GM19351 (cell line): ENCODE results near the gene SGCE.
A peak's percentile ranks its signal among the peaks of the same experiment; 100 is the strongest.

Experiments used
- ATAC-seq: cut with Tn5 transposase; IDR thresholded peaks from one replicate; pipeline ENCODE4 v1.9.1; 2021; ENCODE audit warnings: mild to moderate bottlenecking, moderate library complexity; ENCODE audit not compliant: unreplicated experiment

SGCE gene

GRCh38 chr7:94660006-94660405 lies 4.1 kb upstream of the SGCE start:
- ATAC-seq, result no peak

DNA sequence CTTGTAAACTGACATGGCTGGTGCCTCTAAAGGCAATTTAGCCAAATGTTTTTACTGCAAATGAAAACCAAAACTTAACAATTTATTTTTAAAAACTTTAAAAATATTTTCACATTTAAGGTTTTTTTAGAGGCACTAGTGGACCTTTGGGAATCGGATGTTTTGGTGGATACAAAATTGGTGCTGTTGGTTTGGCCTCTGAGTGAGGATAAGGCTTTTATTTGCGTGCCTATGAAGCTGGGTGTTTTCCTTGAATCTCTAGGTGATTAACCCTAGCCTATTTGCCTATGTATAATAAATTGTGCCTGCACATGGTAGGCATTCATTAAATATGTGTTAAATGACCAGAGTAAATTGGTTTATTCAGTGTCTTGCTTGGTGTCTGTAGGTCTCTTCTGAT lies 2.9 kb upstream of the SGCE start:
- no peak for ATAC-seq

DNA sequence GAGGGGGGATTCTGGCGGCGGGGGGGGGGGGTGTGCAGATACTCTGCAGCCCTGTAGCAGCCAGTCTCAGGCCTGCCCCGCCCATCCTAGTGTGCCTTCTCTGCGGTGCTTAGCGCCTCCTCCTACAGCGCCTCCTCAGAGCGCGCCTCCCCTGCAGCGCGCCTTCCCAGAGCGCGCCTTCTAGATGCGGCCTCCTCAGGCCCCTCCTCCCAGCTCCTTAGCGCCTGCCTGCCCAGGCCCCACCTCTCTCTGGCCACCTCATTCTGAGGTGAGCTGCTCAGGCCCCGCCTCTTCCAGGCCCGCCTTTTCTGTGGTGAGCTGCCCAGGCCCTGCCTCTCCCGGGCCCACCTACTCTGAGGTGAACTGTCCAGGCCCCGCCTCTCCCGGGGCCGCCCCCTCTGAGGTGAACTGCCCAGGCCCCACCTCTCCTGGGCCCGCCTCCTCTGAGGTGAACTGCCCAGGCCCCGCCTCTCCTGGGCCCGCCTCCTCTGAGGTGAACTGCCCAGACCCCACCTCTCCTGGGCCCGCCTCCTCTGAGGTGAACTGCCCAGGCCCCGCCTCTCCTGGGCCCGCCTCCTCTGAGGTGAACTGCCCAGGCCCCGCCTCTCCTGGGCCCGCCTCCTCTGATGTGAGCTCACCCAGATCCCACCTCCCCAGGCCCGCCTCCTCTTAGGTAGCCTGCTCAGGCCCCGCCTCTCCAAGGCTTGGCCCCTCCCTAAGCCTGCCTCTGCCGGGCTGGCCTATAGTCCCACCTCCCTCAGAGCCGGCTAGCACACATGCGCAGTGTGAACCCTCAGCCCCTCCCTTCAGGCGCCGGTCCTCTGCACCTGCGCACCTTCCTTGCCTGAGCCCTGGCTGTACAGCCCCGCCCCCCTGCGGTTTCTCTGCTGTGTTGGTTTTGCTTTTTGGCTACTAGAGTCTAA lies 2.1 kb upstream of the SGCE start:
- peak; percentile 75 for ATAC-seq

DNA sequence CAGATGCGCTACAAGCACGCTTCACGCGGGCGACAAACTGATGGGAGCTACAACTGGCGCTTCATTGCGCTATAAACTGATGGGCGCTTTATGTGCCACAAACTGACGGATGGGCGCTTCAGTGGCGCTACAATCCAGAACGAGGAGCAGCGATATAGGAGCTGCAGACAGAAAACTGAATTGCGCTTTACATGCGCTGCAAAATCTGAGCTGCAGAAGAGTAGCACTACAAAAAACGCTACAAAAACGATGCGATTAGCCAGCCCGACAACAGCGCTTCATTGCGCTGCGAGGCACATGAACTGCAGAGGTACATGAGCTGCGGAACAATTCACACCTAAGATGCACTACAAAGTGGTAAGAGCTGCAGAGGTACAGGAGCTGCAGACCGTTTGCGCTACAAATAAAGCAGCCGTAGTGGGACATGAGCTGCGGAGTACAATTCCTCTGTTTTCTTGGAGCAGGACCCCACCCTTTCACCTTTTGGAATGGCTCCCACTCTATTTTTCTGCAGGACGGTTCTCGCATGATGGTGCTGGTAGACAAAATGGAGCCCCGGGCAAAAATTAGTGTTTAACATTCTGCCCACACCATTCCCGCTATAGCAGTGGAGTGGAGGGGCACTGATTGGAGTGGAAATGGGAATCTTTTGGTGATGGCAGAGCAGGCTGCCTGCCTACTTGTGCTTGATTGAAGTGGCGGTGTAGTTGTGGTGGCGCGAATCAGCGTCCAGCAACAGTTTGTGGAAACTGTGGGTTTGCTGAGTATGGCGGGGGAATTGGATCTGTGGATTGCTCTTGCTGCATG lies 1.2 kb upstream of the SGCE start:
- ATAC-seq, result no peak

- no peak for ATAC-seq
These were observed 658 bp upstream of the SGCE start for GRCh38 chr7:94656658-94656924.

DNA sequence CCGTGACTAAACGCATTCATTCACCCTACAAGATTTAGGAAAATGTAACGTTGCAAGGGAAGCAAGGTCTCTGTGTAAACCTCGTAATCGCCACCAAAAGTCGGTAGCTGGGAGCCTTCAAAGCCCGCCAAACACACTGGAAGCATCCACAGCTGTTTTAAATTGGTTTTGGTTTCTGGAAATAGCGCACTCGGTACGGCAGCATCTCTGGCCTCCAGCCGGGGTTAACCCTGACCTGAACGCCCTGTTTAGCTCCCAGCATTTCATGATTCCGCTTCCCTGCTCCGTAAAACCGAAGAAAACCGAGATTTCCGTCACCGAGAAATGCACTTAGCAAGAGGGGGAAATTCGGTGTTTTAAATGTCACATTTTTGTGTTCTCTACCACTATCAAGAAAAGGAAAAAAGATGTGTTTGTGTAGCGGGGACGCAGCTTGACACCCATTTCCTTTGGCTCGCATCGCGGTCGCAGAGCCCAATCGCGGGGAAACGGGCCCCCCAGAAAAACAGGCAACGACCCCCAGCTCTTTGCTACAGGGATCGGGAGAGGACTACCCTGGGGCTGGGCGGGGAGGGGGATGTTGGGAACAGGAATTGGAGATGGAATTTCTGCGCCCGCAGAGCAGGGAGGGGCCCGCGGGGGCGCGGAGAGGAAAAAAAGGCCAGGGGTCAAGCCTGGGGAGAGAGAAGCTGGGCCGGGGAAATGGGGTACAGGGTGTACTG lies 646 bp downstream of the SGCE start:
- ATAC-seq, result no peak

DNA sequence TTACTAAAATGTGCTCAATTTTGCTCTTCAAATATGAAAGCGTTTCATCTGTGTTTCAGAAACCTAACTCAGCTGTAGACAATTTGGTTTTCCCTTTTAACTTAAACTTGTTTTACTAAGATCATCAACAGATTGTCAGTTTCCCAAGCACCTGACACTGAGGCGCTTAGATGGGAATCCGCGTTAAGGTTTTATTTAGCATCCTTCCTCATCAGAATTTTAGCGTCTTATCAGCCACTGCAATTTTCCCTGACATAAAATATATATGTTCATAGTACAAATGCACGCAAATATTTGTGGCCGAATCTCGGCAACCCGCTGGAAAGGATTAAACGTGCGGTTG lies 1.2 kb downstream of the SGCE start:
- no peak for ATAC-seq

GRCh38 chr7:94650147-94651051 lies 5.5 kb downstream of the SGCE start:
- no peak for ATAC-seq

GRCh38 chr7:94649450-94649849 lies 6.5 kb downstream of the SGCE start:
- peak; percentile 94 for ATAC-seq

GRCh38 chr7:94648731-94649130 lies 7.2 kb downstream of the SGCE start:
- ATAC-seq, result no peak

- no peak for ATAC-seq
These were observed 8.6 kb downstream of the SGCE start for GRCh38 chr7:94647295-94647694.

DNA sequence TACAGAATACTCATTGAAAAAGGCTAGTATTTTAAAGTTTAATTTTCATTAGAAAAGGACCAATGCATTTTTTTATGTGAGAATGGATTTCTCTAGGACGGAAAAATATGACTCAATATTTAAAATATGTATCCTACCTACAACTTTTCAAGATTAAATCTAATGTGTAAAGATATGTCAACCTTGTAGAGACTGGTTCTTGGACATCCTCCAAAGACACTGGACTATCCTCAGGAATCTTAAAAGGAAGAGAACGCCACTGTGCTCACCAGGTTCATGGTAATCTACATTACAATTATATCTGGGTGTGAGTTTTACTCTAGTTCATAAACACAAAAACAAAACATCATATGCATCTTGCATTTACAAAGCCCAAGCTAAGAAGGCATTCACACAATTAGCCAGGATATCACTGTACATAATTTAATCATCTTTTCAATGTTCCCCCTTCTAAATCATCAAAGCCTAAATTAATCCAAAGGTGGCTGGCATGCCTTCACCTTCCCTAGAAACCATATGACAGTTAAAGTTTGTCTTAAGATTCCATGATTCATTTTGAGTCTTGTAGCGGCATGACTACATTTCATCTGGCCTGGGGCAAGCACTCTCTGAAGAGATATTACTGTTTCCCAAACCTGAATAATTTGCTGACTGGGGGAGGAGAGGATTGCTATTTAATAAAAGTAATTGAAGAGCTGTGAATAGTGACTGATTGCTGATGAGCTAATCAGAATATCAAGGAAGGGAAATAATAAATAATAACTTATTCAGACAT lies 12.0 kb downstream of the SGCE start:
- no peak for ATAC-seq

DNA sequence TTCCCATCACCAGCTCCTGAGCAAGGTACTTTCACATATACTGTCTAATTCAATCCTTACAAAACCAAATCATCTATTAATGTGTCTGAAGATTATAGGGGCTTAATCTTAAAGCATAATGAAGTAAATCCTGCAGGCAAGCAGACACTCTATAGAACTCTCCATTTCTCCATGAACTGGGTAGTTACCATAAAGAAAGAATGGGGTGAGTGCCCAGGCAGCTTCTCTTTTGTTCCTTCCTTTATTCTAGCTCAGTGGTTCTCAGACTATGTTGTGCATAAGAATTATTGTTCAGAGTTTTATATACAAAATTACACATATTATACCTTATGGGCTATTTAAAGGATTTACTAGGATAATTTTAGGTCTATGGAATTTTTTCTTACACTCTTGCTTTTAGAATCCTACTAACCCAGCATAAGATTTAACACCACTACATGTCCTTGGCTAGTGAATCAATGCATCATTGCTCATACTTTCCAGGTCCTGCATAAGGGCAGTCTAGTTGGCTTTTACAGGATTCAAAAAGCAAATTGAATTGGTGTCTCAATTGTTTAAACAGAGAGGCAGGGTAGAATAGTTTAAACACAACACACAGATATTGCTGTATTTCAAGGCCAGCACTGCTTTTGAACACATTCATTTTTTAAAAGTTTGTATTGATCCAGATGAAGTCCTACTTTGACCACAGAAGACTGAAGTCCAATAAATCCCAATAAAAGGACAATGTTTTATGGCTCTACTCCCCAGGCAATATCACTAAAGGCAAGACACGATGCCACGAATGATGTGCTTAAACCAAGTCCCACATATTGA lies 12.9 kb downstream of the SGCE start:
- ATAC-seq, result no peak

DNA sequence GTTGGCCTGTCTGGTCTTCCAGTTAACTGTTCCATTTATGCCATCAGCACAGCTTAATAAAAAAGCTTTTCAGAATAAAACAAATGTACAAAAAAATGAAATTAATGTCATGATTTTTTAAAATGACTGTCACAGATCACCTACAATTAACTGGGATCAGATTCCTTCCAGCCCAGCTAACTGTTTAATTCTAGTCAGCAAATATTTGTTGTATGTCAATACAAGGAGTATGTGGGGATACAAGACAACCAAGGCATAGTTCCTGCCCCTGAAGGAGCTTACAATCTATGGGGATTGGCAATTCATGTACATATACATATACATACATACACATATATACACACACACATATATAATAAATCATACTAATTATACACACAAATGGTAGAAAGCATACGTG lies 16.5 kb downstream of the SGCE start:
- no peak for ATAC-seq

DNA sequence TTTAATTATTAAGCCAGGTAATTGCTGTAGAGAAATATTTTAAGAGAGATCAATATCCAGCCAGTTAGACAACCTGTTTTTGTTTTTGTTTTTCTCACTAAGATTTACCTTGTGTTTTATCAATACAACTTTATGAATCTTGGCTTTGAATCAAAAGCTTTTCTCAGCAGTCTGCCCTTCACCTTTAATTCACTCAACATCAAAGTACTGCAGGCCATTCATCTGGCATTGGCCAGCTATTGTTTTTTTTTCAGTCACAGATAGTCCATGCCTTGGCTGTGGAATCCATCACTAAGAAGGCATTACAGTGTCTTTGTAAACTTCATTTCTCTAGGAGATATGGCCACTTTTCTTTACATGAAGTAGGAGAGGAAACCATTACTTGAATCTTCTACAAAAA lies 20.2 kb downstream of the SGCE start:
- no peak for ATAC-seq

GRCh38 chr7:94634502-94634901 lies 21.4 kb downstream of the SGCE start:
- ATAC-seq, result no peak

DNA sequence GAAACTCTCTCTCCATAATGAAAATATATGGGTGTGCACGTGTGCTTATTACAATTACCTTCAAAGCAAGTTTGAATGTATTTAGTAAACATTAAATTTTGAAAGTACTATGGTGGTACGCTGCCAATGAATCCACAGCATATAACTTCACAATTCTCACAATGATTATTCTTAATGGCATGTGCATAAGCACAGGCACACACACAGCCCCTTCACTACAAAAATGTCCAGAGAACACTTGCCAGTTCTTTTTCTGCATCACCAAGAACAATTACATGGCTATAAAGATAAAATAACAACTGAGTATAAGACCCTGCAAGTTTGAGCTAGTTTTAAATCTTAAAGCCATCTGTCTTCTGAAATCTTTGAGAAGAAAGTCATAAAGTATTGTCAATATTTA lies 22.2 kb downstream of the SGCE start:
- ATAC-seq, result no peak

DNA sequence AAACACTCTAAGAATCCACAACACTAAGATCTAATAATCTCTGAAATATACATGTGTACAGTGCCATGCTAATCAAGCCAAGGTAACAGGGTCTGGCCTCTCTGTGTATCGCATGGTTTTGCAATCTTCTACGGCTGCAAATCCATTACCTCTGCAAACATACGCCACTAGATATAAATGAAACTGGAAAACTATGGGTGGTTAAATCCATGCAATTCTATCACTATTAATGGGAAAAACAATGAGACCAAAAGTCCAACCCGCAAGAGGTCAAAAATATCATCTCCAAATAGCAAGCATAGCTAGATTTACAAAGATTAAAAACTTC lies 23.0 kb downstream of the SGCE start:
- ATAC-seq, result no peak

DNA sequence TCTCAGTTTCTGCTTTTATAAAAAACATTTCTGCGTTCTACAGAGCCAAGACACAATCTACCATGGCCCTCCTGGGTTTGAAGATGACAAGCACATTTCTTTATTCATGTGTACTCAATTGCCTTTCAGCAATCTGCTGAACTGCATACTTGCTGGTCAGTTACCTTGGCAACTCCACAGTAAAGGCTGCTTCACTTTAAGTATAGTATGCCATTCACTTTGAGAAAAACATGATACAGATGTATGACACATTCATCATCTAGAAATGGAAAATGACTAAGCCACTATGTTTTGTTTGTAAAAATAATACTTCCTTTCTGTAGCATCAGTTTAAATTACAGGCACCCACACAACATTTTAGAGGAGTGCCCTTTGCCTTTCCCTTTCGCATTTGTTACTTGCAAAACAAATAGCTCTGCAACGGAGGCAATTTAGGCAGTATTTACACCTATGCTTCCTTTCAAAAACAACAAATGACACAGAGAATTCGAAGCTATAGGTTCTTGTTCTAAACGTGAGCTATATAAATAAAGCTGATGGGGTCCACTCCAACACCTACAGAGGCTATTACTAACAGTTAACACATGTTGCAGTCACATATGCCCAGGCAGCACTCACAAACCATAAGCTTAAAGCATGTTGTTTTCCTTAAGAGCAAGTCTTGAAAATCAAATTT lies 23.5 kb downstream of the SGCE start:
- peak; percentile 78 for ATAC-seq
